Activated CD8-positive, alpha-beta memory T cell treated with anti-CD3 and anti-CD28 coated beads, Interleukin-2, amount 50 U/mL, for 1 hour (primary cell): ENCODE results near the gene LNPEP.
"Not testable (repeated sequence)": the region's sequence is repeated elsewhere in the genome, so short reads cannot be mapped to it uniquely, and the experiment has no call there.

Experiments used
- DNase-seq: peaks from one replicate; pipeline ENCODE4 v3.0.0-alpha.2; 2020; ENCODE audit errors: extremely low read depth

Gene LNPEP

GRCh38 chr5:97062046-97062445 lies 126.2 kb downstream of the LNPEP start:
- DNase-seq: no peak

- DNase-seq: no peak
These were observed 127.4 kb downstream of the LNPEP start for GRCh38 chr5:97063251-97063650.

DNA sequence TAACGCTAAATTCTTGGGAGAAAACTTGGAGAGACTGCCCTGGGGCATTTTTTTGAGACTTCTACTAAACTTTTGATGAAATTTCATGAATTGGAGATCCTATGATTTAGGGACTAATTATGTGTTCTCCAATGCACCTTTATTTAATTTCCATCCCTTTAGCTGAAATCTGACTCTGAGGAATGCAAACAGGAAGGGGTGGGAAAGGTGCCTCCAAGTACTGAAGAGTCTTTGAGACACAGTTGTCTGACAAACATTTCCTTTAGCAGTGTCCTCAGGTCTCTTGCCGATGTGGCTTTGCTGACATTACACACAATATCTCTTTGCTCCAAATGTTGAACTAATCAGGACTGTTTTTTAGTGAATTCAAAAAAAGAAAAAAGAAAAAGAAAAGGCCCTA lies 129.6 kb downstream of the LNPEP start:
- DNase-seq: no peak

- no peak for DNase-seq
These were observed 131.5 kb downstream of the LNPEP start for GRCh38 chr5:97067296-97067850.

- DNase-seq: no peak
These were observed 134.4 kb downstream of the LNPEP start for GRCh38 chr5:97070234-97070633.

DNA sequence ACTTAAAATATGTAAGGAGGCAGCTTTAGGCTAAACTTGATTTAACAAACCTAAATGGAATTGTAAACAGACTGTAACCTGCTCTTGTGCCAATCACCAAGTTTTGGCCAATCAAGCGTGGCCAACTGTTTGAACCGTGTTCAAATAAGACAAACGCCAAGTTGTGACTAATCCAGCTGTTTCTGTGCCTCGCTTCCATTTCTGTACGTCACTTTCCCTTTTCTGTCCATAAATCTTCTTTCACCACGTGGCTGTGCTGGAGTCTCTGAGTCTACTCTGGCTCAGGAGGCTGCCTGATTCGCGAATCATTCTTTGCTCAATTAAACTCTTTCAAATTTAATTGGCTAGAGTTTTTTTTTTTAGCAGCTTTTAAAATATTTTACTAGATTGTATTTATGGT lies 135.2 kb downstream of the LNPEP start:
- no peak for DNase-seq

- no peak for DNase-seq
These were observed 136.1 kb downstream of the LNPEP start for GRCh38 chr5:97071993-97072392.

DNA sequence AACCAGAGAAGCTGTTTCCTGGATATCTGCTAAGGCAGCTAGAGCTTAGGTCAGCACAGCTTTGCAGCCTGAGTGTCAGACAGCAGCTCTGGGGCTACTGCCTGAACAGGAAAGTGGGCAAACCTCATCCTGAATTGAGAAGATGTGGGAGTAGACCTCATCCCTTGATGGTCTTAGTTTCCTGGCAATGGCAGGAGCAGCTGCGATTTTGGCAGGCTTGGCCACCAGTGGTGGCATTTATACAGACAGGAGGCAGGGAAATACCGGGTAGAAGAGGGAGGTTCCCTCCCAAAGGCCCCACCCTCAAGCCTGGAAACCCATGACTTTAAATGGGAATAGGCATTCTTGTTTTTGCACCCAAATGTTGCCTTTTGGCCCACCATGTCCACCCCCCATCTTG lies 136.8 kb downstream of the LNPEP start:
- no peak for DNase-seq

- no peak for DNase-seq
These were observed 137.5 kb downstream of the LNPEP start for GRCh38 chr5:97073420-97073819.

DNA sequence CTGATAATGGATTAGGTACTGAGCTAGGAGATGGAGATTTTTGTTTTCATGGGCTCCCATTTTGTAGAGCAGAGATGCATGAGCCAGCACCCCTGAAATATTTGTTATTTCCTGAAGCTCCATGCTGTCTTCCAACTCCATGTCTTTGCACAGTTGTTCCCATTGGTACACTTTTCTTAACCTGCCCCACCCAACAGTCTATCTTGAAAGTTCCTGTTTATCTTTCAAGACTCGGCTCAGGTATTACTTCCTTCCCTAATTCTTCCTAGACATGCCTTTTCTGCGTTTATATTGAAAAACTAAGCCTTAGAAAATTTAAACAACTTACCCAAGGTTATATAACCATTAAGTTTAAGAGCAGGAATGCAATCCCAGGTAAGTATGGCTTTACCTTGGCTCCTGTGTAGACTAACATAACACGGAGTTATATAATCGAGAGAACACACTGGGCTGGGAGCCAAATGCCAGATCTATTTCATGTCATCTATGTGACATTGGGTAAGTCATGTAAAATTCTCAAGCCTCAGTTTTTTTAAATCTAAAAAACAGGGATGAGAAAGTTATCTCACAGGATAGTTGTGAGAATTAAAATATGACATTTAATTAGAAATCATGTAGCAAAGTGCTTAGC lies 139.1 kb downstream of the LNPEP start:
- no peak for DNase-seq

DNA sequence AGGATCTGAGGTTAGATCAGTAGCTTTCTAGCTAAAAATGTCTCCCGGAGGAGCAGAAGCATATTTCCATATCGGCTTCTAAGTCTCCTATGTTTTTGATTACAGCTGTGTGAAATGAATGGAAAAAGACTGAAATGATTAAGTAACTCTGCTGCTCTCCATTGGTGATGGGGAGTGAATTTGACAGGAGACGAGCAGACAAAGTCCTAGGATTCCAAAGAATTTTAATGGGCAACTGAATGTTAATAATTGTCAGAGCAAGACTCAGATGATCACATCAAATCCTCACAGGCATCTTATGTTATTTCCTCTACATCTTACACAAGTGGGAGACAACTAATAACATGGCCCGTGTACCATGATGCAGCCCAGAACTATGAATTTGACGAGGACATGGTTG lies 139.8 kb downstream of the LNPEP start:
- DNase-seq: no peak

DNA sequence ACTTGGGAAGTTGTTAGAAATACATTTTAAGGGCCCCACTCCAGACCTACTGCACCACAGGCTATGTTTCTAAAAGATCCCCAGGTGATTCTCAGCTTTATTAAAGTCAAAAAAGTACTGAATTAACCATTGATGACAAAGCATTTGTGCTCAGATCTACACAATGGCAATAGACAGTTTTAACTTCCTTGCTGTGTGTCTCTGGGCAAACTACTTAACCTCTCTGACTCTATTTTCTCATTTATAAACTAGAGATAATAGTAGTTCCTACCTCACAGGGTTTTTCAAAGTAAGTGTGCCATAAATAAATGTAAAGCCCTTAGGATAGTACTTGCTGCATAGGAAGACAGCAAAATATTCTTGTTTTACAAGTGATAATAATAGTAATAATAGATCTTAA lies 140.2 kb downstream of the LNPEP start:
- DNase-seq: no peak

- no peak for DNase-seq
These were observed 141.4 kb downstream of the LNPEP start for GRCh38 chr5:97077246-97077645.

GRCh38 chr5:97078958-97079743 lies 143.3 kb downstream of the LNPEP start:
- no peak for DNase-seq

GRCh38 chr5:97084782-97085458 lies 149.0 kb downstream of the LNPEP start:
- DNase-seq: not testable (repeated sequence)

DNA sequence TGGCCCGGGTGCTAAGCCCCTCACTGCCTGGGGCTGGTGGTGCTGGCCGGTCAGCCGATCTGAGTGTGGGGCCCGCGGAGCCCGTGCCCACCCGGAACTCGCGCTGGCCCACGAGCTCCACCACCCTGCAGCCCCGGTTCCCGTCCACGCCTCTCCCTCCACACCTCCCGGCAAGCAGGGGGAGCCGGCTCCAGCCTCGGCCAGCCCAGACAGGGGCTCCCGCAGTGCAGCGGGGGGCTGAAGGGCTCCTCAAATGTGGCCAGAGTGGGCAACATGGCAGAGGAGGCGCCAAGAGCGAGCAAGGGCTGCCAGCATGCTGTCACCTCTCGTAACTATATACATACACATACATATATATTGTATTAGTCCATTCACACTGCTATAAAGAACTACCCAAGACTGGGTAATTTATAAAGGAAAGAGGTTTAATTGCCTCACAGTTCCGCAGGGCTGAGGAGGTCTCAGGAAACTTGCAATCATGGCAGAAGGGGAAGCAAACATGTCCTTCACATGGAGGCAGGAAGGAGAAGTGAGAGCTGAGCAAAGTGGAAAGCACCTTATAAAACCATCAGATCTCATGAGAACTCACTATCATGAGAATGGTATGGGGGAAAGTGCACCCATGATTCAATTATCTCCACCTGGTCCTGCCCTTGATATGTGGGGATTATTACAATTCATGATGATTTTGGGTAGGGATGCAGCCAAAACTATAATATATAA lies 149.7 kb downstream of the LNPEP start:
- no peak for DNase-seq
